Colonic mucosa (tissue), 4 donors: ENCODE measurements around the gene SPRY1. TPM values are rescaled to one million over a fixed set of nuclear protein-coding genes. Genes with fewer than 3 reads are reported as not detected.

ENCODE experiments used
- DNase-seq: peaks from one replicate; pipeline ENCODE4 v3.0.0-alpha.2; 2020
- H3K27ac ChIP-seq: fragments of 200-600 bp; one replicate; pipeline ENCODE4 v1.8.0; 2021
- H3K27me3 ChIP-seq: fragments of 200-600 bp; one replicate; pipeline ENCODE4 v1.8.0; 2021
- H3K36me3 ChIP-seq: fragments of 200-600 bp; one replicate; pipeline ENCODE4 v1.8.0; 2021
- H3K4me1 ChIP-seq: fragments of 200-600 bp; one replicate; pipeline ENCODE4 v1.8.0; 2021; ENCODE audit warnings: mild to moderate bottlenecking
- H3K4me3 ChIP-seq: fragments of 200-600 bp; one replicate; pipeline ENCODE4 v1.8.0; 2021
- H3K9ac ChIP-seq, 2 donors: one replicate each; pipeline ENCODE4 v1.7.0; 2013; ENCODE audit warnings: control low read depth in 2 of 2, low read depth in 2 of 2, low read length in 2 of 2
- H3K9me3 ChIP-seq: fragments of 200-600 bp; one replicate; pipeline ENCODE4 v1.8.0; 2021
- CTCF ChIP-seq: fragments of 200-600 bp; IDR thresholded peaks from one replicate; pipeline ENCODE4 v1.8.0; 2022; ENCODE audit warnings: antibody characterized with exemption, mild to moderate bottlenecking
- intact Hi-C: fragments of 100-400 bp; cut with DNase I; formaldehyde crosslinking; loops from one replicate; pipeline ENCODE4 v1.14.1; 2022
- total RNA-seq, 2 donors: library from RNA; stranded (reverse); fragmentation: NEBNext Ultra II Directional in 1 of 2; extraction: Animal tissue kit (Norgen Biotek cat#: 25700) in 1 of 2; gene quantifications; one replicate each; pipeline ENCODE4 v1.2.1, GENCODE V29; 2021
- donor health status: healthy.
- donor health status: DM: no; HTN: no; CAD: no.
- donor health status: DM: no; HTN: no; CAD: no.

The SPRY1 gene
- total RNA-seq, 2 donors from 2014 or later: 23.8 to 34.2 TPM

- H3K9me3 ChIP-seq: no peaks in the 10 kb centered on the region
- intact Hi-C loops: no loop called here
Measured at GRCh38 chr4:123379392-123379791, 17.2 kb upstream of the SPRY1 start.

GRCh38 chr4:123380728-123381716 lies 15.6 kb upstream of the SPRY1 start:
- intact Hi-C loops: loop anchor here (10.0 kb wide), 1 partner anchor 276 kb away; no protein-coding TSS in a partner anchor
- H3K36me3 ChIP-seq: no peaks in the 10 kb centered on the region
- no peak for TF ChIP-seq CTCF
- no peaks in the 10 kb centered on the region for H3K27me3 ChIP-seq
- no peak overlapping the region for H3K27ac ChIP-seq
- H3K4me1 ChIP-seq: no peaks in the 10 kb centered on the region
- H3K4me3 ChIP-seq: no peak overlapping the region
- DNase-seq: no peak
- no peaks in the 10 kb centered on the region for H3K9me3 ChIP-seq
- H3K9ac ChIP-seq: no peak overlapping the region

More at GRCh38 chr4:123379392-123379791, 17.2 kb upstream of the SPRY1 start:
- H3K27me3 ChIP-seq: no peaks in the 10 kb centered on the region
- H3K4me3 ChIP-seq: no peak overlapping the region
- H3K9ac ChIP-seq: no peak overlapping the region
- no peak overlapping the region for H3K27ac ChIP-seq
- no peaks in the 10 kb centered on the region for H3K36me3 ChIP-seq
- no peak for DNase-seq
- TF ChIP-seq CTCF: no peak
- no peaks in the 10 kb centered on the region for H3K4me1 ChIP-seq

GRCh38 chr4:123381996-123382395 lies 14.6 kb upstream of the SPRY1 start:
- intact Hi-C loops: loop anchor here (10.0 kb wide), 1 partner anchor 277 kb away; no protein-coding TSS in a partner anchor
- Histone ChIP-seq H3K27me3 (no peaks in the 10 kb centered on the region), H3K9ac (no peak overlapping the region), H3K4me1 (no peaks in the 10 kb centered on the region), H3K4me3 (no peak overlapping the region), H3K36me3 (no peaks in the 10 kb centered on the region), H3K9me3 (no peaks in the 10 kb centered on the region), H3K27ac (no peak overlapping the region)
- no peak for TF ChIP-seq CTCF
- no peak for DNase-seq

GRCh38 chr4:123383566-123383965 lies 13.0 kb upstream of the SPRY1 start:
- Histone ChIP-seq H3K4me1 (no peaks in the 10 kb centered on the region), H3K27me3 (no peaks in the 10 kb centered on the region), H3K9me3 (no peaks in the 10 kb centered on the region), H3K4me3 (no peak overlapping the region), H3K36me3 (no peaks in the 10 kb centered on the region), H3K27ac (no peak overlapping the region), H3K9ac (no peak overlapping the region)
- DNase-seq: no peak
- intact Hi-C loops: loop anchor here (10.0 kb wide), 1 partner anchor 279 kb away; no protein-coding TSS in a partner anchor
- TF ChIP-seq CTCF: no peak

- intact Hi-C loops: loop anchor here (10.0 kb wide), 1 partner anchor 282 kb away; no protein-coding TSS in a partner anchor
- H3K27ac ChIP-seq: no peak overlapping the region
Measured at GRCh38 chr4:123386609-123387008, 10.0 kb upstream of the SPRY1 start.

More at GRCh38 chr4:123386609-123387008, 10.0 kb upstream of the SPRY1 start:
- no peak overlapping the region for H3K4me3 ChIP-seq
- no peak for DNase-seq
- no peak for TF ChIP-seq CTCF
- H3K4me1 ChIP-seq: no peaks in the 10 kb centered on the region
- no peaks in the 10 kb centered on the region for H3K9me3 ChIP-seq
- no peaks in the 10 kb centered on the region for H3K27me3 ChIP-seq
- H3K36me3 ChIP-seq: no peaks in the 10 kb centered on the region
- H3K9ac ChIP-seq: no peak overlapping the region
